ENCODE measurements around the gene CPTP. TPM values are rescaled to one million over a fixed set of nuclear protein-coding genes. Genes with fewer than 3 reads are reported as not detected.

Gene CPTP
- total and polyA plus RNA-seq, 10 of the 15 experiments (the other 5 are each of a cell fraction or from before 2014, with no cell fraction given) = 0.06 to 24.3 (median 10.0) TPM

GRCh38 chr1:1329304-1330210 is 5.0 kb downstream of the CPTP start (continued):
- TF ChIP-seq POLR2AphosphoS5 (IDR thresholded peaks at IDR 0.05; ENCODE audit: low read length) (peak; percentile 26; the same call in 1 of the 2 replicates), IRF5 (IDR thresholded peaks at IDR 0.05; ENCODE audit: borderline replicate concordance) (no peak), BMI1 (IDR thresholded peaks at IDR 0.05; ENCODE audit: borderline replicate concordance) (no peak), BCLAF1 (IDR thresholded peaks at IDR 0.05) (no peak)

- 12% methylated on average over 15 of the region's 15 CpGs for WGBS (ENCODE audit: insufficient coverage, insufficient replicate concordance, low lambda C conversion rate, missing lambda C conversion rate)
- no peak overlapping the region for H2AFZ ChIP-seq (ENCODE audit: control insufficient read depth, low read depth, low read length)
- H4K20me1 ChIP-seq (ENCODE audit: control insufficient read depth, insufficient read depth) = no peaks in the 10 kb centered on the region
- in situ Hi-C loops (cut with MboI) = no loop called here
- ATAC-seq = no peak
- TF ChIP-seq HCFC1 (IDR thresholded peaks at IDR 0.05; ENCODE audit: low read length) (no peak), E2F4 (IDR thresholded peaks at IDR 0.05; ENCODE audit: low read depth, low read length) (no peak)
- SMC1A ChIA-PET (ENCODE audit: uncharacterized antibody, unreplicated experiment) = no interaction called here
- H3K4me3 ChIP-seq = no peak overlapping the region
- H3K4me2 ChIP-seq (ENCODE audit: control insufficient read depth, insufficient read depth) = no peak overlapping the region
- no peak overlapping the region for H3K27ac ChIP-seq (ENCODE audit: control insufficient read depth, insufficient read depth)
- CTCF ChIA-PET = no interaction called here
- H3K9me3 ChIP-seq (replicated peaks; ENCODE audit: control insufficient read depth, insufficient read depth, low read length) = no peaks in the 10 kb centered on the region
- no peak overlapping the region for H3K9ac ChIP-seq (ENCODE audit: control insufficient read depth, insufficient read depth, low read length)
- POLR2A ChIA-PET = no interaction called here
- H3K36me3 ChIP-seq (ENCODE audit: control insufficient read depth in 2 of 2, insufficient read depth in 2 of 2, low read length in 1 of 2) = no peaks in the 10 kb centered on the region
- no peak for FAIRE-seq
- intact Hi-C loops (cut with micrococcal nuclease; ENCODE audit: unreplicated experiment) = no loop called here
- H3K79me2 ChIP-seq (ENCODE audit: control insufficient read depth, insufficient read depth, low read length) = peaks cover 4% of the 10 kb centered on the region
- RAD21 ChIA-PET (ENCODE audit: unreplicated experiment) = no interaction called here
- peaks cover 3% of the 10 kb centered on the region; the same call in 1 of the 2 replicates for H3K4me1 ChIP-seq (ENCODE audit: control insufficient read depth, insufficient read depth, low read length)
- no peaks in the 10 kb centered on the region for H3K27me3 ChIP-seq (replicated peaks in 1 of 2; ENCODE audit: control insufficient read depth in 2 of 2, insufficient read depth in 2 of 2, low read length in 1 of 2)
- BruUV-seq (replicated peaks) = no TSS peak
- DNase-seq (ENCODE audit: low read depth, low spot score) = no peak
Observed at GRCh38 chr1:1330366-1331067, 5.9 kb downstream of the CPTP start.

Measured in GM12878 (cell line).